D341Med (cell line): ENCODE data around the gene ITIH6.

Source experiments
- DNase-seq: peaks from one replicate; pipeline ENCODE4 v3.0.0; 2012; ENCODE audit warnings: low spot score

The ITIH6 gene

GRCh38 chrX:54715621-54716020 is 82.4 kb downstream of the ITIH6 start:
- DNase-seq, result no peak

DNA sequence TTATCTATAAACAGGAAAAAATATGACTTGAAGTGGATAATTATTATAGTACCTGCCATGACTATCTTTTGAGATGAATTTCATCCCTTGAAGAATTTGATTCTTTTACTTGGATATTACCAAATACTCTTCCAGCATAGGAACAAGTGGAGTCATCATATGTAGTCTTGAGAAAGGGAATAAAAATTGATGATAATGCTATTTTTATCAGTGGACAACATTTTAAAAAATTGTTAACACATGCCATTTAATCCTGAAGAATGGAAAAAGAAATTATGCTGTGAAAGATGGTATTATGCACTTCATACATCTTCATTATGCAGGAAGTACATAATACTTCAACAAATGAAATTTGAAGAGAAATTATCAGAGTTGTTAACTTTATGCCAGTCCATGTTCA is 83.6 kb downstream of the ITIH6 start:
- DNase-seq, result no peak

- DNase-seq, result no peak
These were observed 86.3 kb downstream of the ITIH6 start for GRCh38 chrX:54711735-54712134.

GRCh38 chrX:54710920-54711319 is 87.1 kb downstream of the ITIH6 start:
- DNase-seq, result no peak

GRCh38 chrX:54708404-54708803 is 89.7 kb downstream of the ITIH6 start:
- DNase-seq, result no peak
